ENCODE measurements around the gene DDN.

- TF ChIP-seq POLR2A (IDR thresholded peaks at IDR 0.05; ENCODE audit: low read depth, low read length) (no peak), SP1 (IDR thresholded peaks at IDR 0.05; ENCODE audit: low read depth, low read length) (no peak), CTCF (IDR thresholded peaks at IDR 0.05 in 2 of 3, conservative IDR thresholded peaks at IDR 0.05 in 1 of 3; ENCODE audit: control insufficient read depth in 2 of 3, extremely low read depth in 1 of 3, insufficient read depth in 1 of 3, low read depth in 3 of 3, low read length in 3 of 3) (no peak), ZNF274 (IDR thresholded peaks at IDR 0.05; ENCODE audit: insufficient read depth, insufficient read length) (no peak), IRF4 (IDR thresholded peaks at IDR 0.05; ENCODE audit: low read depth, low read length) (no peak), KDM1A (IDR thresholded peaks at IDR 0.05; ENCODE audit: borderline replicate concordance) (no peak), ZNF24 (IDR thresholded peaks at IDR 0.05) (no peak), CREB1 (IDR thresholded peaks at IDR 0.05; ENCODE audit: low read depth) (no peak), RAD21 (IDR thresholded peaks at IDR 0.05; ENCODE audit: insufficient read depth, low read depth, low read length) (no peak)
These were observed 1.3 kb downstream of the DDN start for GRCh38 chr12:48997719-48998496.

Measured in GM12878 (cell line).